DMS 273 treated with DMSO at 0.1 percent for 48 hours (cell line): ENCODE results near the gene ELAPOR2.
"Not testable (repeated sequence)": the region's sequence is repeated elsewhere in the genome, so short reads cannot be mapped to it uniquely, and the experiment has no call there.

Experiments
- DNase-seq: peaks from one replicate; lab custom pipeline; 2025; lab: John Stamatoyannopoulos, UW

Gene ELAPOR2

DNA sequence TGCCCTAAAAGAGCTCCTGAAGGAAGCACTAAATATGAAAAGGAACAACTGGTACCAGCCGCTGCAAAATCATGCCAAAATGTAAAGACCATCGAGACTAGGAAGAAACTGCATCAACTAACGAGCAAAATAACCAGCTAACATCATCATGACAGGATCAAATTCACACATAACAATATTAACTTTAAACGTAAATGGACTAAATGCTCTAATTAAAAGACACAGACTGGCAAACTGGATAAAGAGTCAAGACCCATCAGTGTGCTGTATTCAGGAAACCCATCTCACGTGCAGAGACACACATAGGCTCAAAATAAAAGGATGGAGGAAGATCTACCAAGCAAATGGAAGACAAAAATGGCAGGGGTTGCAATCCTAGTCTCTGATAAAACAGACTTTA lies 17.9 kb downstream of the ELAPOR2 start:
- DNase-seq: not testable (repeated sequence)

DNA sequence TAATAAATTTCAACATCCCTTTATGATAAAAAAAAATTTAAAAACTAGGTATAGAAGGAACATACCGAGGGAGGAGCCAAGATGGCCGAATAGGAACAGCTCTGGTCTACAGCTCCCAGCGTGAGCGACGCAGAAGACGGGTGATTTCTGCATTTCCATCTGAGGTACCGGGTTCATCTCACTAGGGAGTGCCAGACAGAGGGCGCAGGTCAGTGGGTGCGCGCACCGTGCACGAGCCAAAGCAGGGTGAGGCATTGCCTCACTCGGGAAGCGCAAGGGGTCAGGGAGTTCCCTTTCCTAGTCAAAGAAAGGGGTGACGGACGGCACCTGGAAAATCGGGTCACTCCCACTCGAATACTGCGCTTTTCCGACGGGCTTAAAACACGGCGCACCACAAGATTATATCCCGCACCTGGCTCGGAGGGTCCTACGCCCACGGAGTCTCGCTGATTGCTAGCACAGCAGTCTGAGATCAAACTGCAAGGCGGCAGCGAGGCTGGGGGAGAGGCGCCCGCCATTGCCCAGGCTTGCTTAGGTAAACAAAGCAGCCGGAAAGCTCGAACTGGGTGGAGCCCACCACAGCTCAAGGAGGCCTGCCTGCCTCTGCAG lies 19.7 kb downstream of the ELAPOR2 start:
- DNase-seq: not testable (repeated sequence)

DNA sequence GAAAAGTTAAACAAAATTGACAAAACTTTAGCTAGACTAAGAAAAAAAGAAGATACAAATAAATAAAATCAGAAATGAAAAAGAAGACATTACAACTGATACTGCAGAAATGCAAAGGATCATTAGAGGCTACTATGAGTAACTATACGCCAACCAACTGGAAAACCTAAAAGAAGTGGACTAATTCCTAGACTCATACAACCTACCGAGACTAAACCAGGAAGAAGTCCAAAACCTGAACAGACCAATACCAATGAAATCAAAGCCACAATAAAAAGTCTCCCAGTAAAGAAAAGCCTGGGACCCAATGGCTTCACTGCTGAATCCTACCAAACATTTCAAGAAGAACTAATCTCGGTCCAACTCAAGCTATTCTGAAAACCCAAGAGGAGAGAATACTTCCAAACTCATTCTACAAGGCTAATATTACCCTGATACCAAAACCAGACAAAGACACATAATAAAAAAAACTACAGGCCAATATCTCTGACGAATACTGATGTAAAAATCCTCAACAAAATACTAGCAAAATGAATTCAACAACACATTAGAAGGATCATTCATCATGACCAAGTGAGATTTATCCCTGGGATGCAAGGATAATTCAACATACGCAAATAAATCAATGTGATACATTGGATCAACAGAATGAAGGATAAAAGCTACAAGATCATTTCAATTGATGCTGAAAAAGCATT lies 20.3 kb downstream of the ELAPOR2 start:
- no peak for DNase-seq

GRCh38 chr7:87036985-87037384 lies 22.5 kb downstream of the ELAPOR2 start:
- DNase-seq: no peak

GRCh38 chr7:87032604-87033339 lies 26.7 kb downstream of the ELAPOR2 start:
- DNase-seq: no peak

GRCh38 chr7:87029078-87029477 lies 30.4 kb downstream of the ELAPOR2 start:
- DNase-seq: no peak

- DNase-seq: no peak
Measured at GRCh38 chr7:87028636-87029035, 30.8 kb downstream of the ELAPOR2 start.

DNA sequence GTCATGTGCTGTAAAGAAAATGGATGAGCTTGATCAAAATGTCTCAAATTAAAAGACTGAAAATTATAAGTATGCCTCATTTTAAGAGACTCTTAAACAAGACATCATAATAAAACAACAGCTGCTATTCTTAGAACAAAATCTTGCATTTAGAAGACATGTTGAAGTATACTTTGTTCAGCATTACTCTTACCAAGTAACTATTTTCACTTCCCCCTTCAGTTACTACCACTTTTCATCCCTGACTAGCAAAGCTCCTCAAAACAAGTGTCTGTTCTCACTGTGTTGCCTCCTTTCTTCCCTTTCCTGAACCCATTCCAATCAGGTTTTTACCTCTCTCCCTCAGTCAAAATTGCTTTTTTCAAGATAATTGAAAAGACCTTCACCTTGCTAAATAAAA lies 31.6 kb downstream of the ELAPOR2 start:
- DNase-seq: no peak

- DNase-seq: no peak
Measured at GRCh38 chr7:87021285-87021684, 38.2 kb downstream of the ELAPOR2 start.

DNA sequence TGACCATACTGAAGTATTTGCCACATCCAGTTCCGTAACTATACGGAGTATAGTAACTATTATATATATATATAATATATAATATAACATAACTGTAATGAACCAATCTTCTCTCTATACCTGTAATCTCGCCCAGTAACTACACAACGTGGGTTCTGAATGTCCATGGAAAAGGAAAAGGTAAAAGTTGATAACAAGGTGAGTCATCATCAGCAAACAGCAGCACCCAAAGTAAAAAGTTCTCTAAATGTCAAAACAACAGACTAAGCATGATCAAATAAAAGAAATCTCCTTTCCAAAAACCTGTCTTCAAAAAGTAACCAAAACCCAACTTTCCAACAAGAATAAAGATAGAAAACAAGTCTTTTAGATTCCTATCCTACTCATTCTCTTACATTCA lies 42.8 kb downstream of the ELAPOR2 start:
- DNase-seq: no peak

- DNase-seq: no peak
Measured at GRCh38 chr7:87013840-87014190, 45.6 kb downstream of the ELAPOR2 start.

GRCh38 chr7:87013136-87013839 lies 46.2 kb downstream of the ELAPOR2 start:
- no peak for DNase-seq
